Loucy (cell line): ENCODE data around the gene XRCC4.

ENCODE experiments used
- H2AFZ ChIP-seq: fragments of 200-600 bp; sonication (generic); 2 replicates; pipeline ENCODE4 v1.6.0; 2016; ENCODE audit warnings: antibody characterized with exemption, mild to moderate bottlenecking, low read length, moderate library complexity
- H3F3A ChIP-seq: fragments of 200-600 bp; 2 replicates; pipeline ENCODE4 v1.6.0; 2016; ENCODE audit warnings: antibody characterized with exemption, low read depth, mild to moderate bottlenecking
- H3K27me3 ChIP-seq: fragments of 200-600 bp; sonication (generic); 2 replicates; pipeline ENCODE4 v1.6.1; 2014; ENCODE audit warnings: low read length, mild to moderate bottlenecking; ENCODE audit not compliant: insufficient read depth, poor library complexity, severe bottlenecking
- H3K36me3 ChIP-seq: fragments of 200-600 bp; sonication (generic); 2 replicates; pipeline ENCODE4 v1.6.1; 2016; ENCODE audit warnings: low read length; ENCODE audit not compliant: insufficient read depth
- H3K4me1 ChIP-seq: fragments of 200-600 bp; sonication (generic); 2 replicates; pipeline ENCODE4 v1.5.1; 2014; ENCODE audit warnings: low read length, mild to moderate bottlenecking; ENCODE audit not compliant: insufficient read depth, poor library complexity, severe bottlenecking
- H3K4me2 ChIP-seq: fragments of 200-600 bp; sonication (generic); 2 replicates; pipeline ENCODE4 v1.6.0; 2014; ENCODE audit warnings: antibody characterized with exemption, low read length, low read depth, mild to moderate bottlenecking; ENCODE audit not compliant: poor library complexity, severe bottlenecking
- H3K4me3 ChIP-seq: fragments of 200-600 bp; sonication (generic); 2 replicates; pipeline ENCODE4 v1.5.1; 2014; ENCODE audit warnings: low read length, mild to moderate bottlenecking, mixed read lengths; ENCODE audit not compliant: poor library complexity, severe bottlenecking
- H3K79me2 ChIP-seq: fragments of 200-600 bp; sonication (generic); 2 replicates; pipeline ENCODE4 v1.6.1; 2014; ENCODE audit warnings: low read length; ENCODE audit not compliant: insufficient read depth
- H3K9ac ChIP-seq: fragments of 200-600 bp; sonication (generic); 2 replicates; pipeline ENCODE4 v1.6.0; 2014; ENCODE audit warnings: mild to moderate bottlenecking, low read depth, low read length, moderate library complexity; ENCODE audit not compliant: poor library complexity, severe bottlenecking
- H3K9me2 ChIP-seq: fragments of 200-600 bp; sonication (generic); replicated peaks from 2 replicates; pipeline ENCODE4 v1.6.1; 2016; ENCODE audit warnings: low read depth, low read length, mixed read lengths
- H3K9me3 ChIP-seq: fragments of 200-600 bp; sonication (generic); 2 replicates; pipeline ENCODE4 v1.6.1; 2014; ENCODE audit warnings: mild to moderate bottlenecking, antibody characterized with exemption, low read length, low read depth; ENCODE audit not compliant: insufficient read depth
- H4K20me1 ChIP-seq: fragments of 200-600 bp; sonication (generic); 2 replicates; pipeline ENCODE4 v1.6.0; 2014; ENCODE audit warnings: antibody characterized with exemption, low read length, mild to moderate bottlenecking; ENCODE audit not compliant: insufficient read depth, poor library complexity, severe bottlenecking
- EZH2phosphoT487 ChIP-seq: fragments of 200-600 bp; IDR thresholded peaks from 2 replicates; pipeline ENCODE4 v1.6.1; 2018; ENCODE audit warnings: antibody characterized with exemption, mild to moderate bottlenecking, moderate library complexity, borderline replicate concordance
- TF ChIP-seq, protein P1 (sequence below): fragments of 200-600 bp; sonication (generic); conservative IDR thresholded peaks from 2 replicates; pipeline ENCODE4 v1.5.1; 2014; ENCODE audit warnings: mild to moderate bottlenecking, antibody characterized with exemption, low read length

The XRCC4 gene

DNA sequence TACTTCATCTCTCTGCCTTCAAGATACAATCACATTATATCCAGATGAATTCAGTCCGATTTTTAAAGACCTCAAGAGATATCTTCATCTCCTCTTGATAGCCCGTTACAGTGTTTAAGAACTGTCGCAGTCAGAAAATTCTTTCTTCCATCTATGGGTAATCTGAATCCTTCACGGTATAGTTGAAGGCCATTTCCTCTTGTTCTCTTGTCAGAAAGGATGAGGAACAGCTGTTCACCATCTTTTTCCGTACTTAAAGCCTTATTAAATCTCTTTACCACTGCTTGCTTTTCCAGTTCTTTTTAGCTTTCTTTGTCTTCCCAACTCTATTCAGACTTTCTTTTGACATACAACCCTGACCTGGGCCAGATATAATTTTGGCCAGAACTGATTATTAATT lies 121.8 kb downstream of the XRCC4 start:
- H3K4me3 ChIP-seq: no peak overlapping the region

GRCh38 chr5:83204651-83205050 lies 127.3 kb downstream of the XRCC4 start:
- no peaks in the 10 kb centered on the region for H3K79me2 ChIP-seq
- H3K4me2 ChIP-seq: no peak overlapping the region
- no peak for TF ChIP-seq EZH2phosphoT487
- no peaks in the 10 kb centered on the region for H4K20me1 ChIP-seq
- H2AFZ ChIP-seq: no peak overlapping the region
- peaks cover 5% of the 10 kb centered on the region for H3K4me1 ChIP-seq
- no peaks in the 10 kb centered on the region for H3K9me2 ChIP-seq
- H3K4me3 ChIP-seq: no peak overlapping the region
- H3F3A ChIP-seq: no peaks in the 10 kb centered on the region
- H3K9me3 ChIP-seq: no peaks in the 10 kb centered on the region
- H3K9ac ChIP-seq: no peak overlapping the region
- H3K36me3 ChIP-seq: peaks cover 4% of the 10 kb centered on the region; the same call in 1 of the 2 replicates
- no peaks in the 10 kb centered on the region for H3K27me3 ChIP-seq

More for the DNA sequence above, 121.8 kb downstream of the XRCC4 start:
- TF ChIP-seq, protein P1, sequence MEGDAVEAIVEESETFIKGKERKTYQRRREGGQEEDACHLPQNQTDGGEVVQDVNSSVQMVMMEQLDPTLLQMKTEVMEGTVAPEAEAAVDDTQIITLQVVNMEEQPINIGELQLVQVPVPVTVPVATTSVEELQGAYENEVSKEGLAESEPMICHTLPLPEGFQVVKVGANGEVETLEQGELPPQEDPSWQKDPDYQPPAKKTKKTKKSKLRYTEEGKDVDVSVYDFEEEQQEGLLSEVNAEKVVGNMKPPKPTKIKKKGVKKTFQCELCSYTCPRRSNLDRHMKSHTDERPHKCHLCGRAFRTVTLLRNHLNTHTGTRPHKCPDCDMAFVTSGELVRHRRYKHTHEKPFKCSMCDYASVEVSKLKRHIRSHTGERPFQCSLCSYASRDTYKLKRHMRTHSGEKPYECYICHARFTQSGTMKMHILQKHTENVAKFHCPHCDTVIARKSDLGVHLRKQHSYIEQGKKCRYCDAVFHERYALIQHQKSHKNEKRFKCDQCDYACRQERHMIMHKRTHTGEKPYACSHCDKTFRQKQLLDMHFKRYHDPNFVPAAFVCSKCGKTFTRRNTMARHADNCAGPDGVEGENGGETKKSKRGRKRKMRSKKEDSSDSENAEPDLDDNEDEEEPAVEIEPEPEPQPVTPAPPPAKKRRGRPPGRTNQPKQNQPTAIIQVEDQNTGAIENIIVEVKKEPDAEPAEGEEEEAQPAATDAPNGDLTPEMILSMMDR: no peak
- TF ChIP-seq EZH2phosphoT487: no peak
- H3K4me2 ChIP-seq: no peak overlapping the region
- no peak overlapping the region for H3K9ac ChIP-seq
- H3K79me2 ChIP-seq: no peaks in the 10 kb centered on the region
- H3K9me2 ChIP-seq: no peaks in the 10 kb centered on the region
- H3F3A ChIP-seq: no peaks in the 10 kb centered on the region
- H3K4me1 ChIP-seq: no peaks in the 10 kb centered on the region
- no peaks in the 10 kb centered on the region for H3K27me3 ChIP-seq
- H4K20me1 ChIP-seq: no peaks in the 10 kb centered on the region
- H3K9me3 ChIP-seq: no peaks in the 10 kb centered on the region
- H3K36me3 ChIP-seq: peaks cover 4% of the 10 kb centered on the region; the same call in 1 of the 2 replicates
- no peak overlapping the region for H2AFZ ChIP-seq

- Histone ChIP-seq H4K20me1 (no peaks in the 10 kb centered on the region), H3K4me3 (no peak overlapping the region), H3K27me3 (no peaks in the 10 kb centered on the region), H3K9ac (no peak overlapping the region), H3K79me2 (no peaks in the 10 kb centered on the region), H3F3A (no peaks in the 10 kb centered on the region), H3K4me1 (peaks cover 13% of the 10 kb centered on the region), H2AFZ (no peak overlapping the region), H3K9me2 (no peaks in the 10 kb centered on the region), H3K4me2 (peak overlapping the region; percentile 12), H3K36me3 (no peaks in the 10 kb centered on the region), H3K9me3 (no peaks in the 10 kb centered on the region)
- TF ChIP-seq, protein P1: no peak
- TF ChIP-seq EZH2phosphoT487: no peak
These were observed 132.6 kb downstream of the XRCC4 start for GRCh38 chr5:83209963-83210362.

DNA sequence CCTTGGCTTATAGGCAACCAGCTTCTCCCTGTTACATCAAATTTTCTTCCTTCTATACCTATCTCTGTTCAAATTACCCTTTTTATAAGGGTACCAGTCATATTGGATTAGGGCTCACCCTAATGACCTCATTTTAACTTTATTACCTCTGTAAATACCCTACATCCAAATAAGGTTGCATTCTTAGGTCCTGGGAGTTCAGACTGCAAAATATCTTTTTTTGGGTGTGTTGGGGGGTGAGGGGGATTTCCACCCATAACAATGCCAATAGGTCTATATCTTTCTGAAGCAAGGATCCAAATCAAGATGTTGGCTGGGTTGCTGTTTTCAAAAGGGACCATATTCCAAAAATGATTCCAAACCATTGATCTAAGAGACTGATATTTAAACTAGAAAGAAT lies 141.7 kb downstream of the XRCC4 start:
- TF ChIP-seq, protein P1: no peak
- TF ChIP-seq EZH2phosphoT487: no peak
- no peaks in the 10 kb centered on the region for H4K20me1 ChIP-seq
- no peak overlapping the region for H2AFZ ChIP-seq
- no peaks in the 10 kb centered on the region for H3K27me3 ChIP-seq
- H3K4me2 ChIP-seq: no peak overlapping the region
- no peaks in the 10 kb centered on the region for H3K9me3 ChIP-seq
- H3K4me1 ChIP-seq: no peaks in the 10 kb centered on the region
- H3K9me2 ChIP-seq: no peaks in the 10 kb centered on the region
- H3K36me3 ChIP-seq: no peaks in the 10 kb centered on the region
- H3F3A ChIP-seq: no peaks in the 10 kb centered on the region
- no peak overlapping the region for H3K9ac ChIP-seq
- no peaks in the 10 kb centered on the region for H3K79me2 ChIP-seq
- H3K4me3 ChIP-seq: no peak overlapping the region
